ENCODE data around the gene PLEKHA8. TPM values are rescaled to one million over a fixed set of nuclear protein-coding genes. Genes with fewer than 3 reads are reported as not detected.
A peak's percentile ranks its signal among the peaks of the same experiment; 100 is the strongest.

PLEKHA8 gene
- total RNA-seq, 1 experiment from 2014 or later = 8.4 TPM

GRCh38 chr7:30083334-30083733 is 55.1 kb downstream of the PLEKHA8 start:
- Histone ChIP-seq H4K20me1 (ENCODE audit: low read length) (no peaks in the 10 kb centered on the region), H2AFZ (ENCODE audit: low read length) (no peak overlapping the region), H3K4me3 (ENCODE audit: low read length) (no peak overlapping the region), H3K9ac (ENCODE audit: low read length) (no peak overlapping the region), H3K9me3 (ENCODE audit: low read length) (no peaks in the 10 kb centered on the region), H3K27ac (ENCODE audit: low read length) (no peak overlapping the region), H3K4me2 (ENCODE audit: low read length) (no peak overlapping the region), H3K36me3 (ENCODE audit: low read depth, low read length) (no peaks in the 10 kb centered on the region), H3F3A (ENCODE audit: low read length, unreplicated experiment) (no peaks in the 10 kb centered on the region), H3K27me3 (ENCODE audit: low read length) (no peaks in the 10 kb centered on the region), H3K4me1 (ENCODE audit: insufficient read depth, low read length) (no peaks in the 10 kb centered on the region), H3K9me2 (replicated peaks; ENCODE audit: low read length) (no peaks in the 10 kb centered on the region), H3K79me2 (ENCODE audit: low read length) (no peaks in the 10 kb centered on the region)
- no TSS peak for BruUV-seq (replicated peaks)
- POLR2A ChIA-PET (ENCODE audit: unreplicated experiment) = interaction anchor here (0.6 kb wide), 1 partner anchor 247 kb away, joined by 4 read pairs; no protein-coding TSS in a partner anchor
- CTCF ChIA-PET = no interaction called here
- intact Hi-C loops (cut with micrococcal nuclease) = no loop called here
- TF ChIP-seq, protein P1, sequence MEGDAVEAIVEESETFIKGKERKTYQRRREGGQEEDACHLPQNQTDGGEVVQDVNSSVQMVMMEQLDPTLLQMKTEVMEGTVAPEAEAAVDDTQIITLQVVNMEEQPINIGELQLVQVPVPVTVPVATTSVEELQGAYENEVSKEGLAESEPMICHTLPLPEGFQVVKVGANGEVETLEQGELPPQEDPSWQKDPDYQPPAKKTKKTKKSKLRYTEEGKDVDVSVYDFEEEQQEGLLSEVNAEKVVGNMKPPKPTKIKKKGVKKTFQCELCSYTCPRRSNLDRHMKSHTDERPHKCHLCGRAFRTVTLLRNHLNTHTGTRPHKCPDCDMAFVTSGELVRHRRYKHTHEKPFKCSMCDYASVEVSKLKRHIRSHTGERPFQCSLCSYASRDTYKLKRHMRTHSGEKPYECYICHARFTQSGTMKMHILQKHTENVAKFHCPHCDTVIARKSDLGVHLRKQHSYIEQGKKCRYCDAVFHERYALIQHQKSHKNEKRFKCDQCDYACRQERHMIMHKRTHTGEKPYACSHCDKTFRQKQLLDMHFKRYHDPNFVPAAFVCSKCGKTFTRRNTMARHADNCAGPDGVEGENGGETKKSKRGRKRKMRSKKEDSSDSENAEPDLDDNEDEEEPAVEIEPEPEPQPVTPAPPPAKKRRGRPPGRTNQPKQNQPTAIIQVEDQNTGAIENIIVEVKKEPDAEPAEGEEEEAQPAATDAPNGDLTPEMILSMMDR (conservative IDR thresholded peaks at IDR 0.05; ENCODE audit: low read depth, low read length) = no peak
- ATAC-seq (peak; percentile 48), DNase-seq (no peak)

- Histone ChIP-seq H4K20me1 (ENCODE audit: low read length) (no peaks in the 10 kb centered on the region), H3K79me2 (ENCODE audit: low read length) (no peaks in the 10 kb centered on the region), H3K9ac (ENCODE audit: low read length) (no peak overlapping the region), H3K36me3 (ENCODE audit: low read depth, low read length) (no peaks in the 10 kb centered on the region), H3K4me1 (ENCODE audit: insufficient read depth, low read length) (no peaks in the 10 kb centered on the region), H3K9me2 (replicated peaks; ENCODE audit: low read length) (no peaks in the 10 kb centered on the region), H3K27ac (ENCODE audit: low read length) (no peak overlapping the region), H3K27me3 (ENCODE audit: low read length) (no peaks in the 10 kb centered on the region), H3K4me2 (ENCODE audit: low read length) (no peak overlapping the region), H3F3A (ENCODE audit: low read length, unreplicated experiment) (no peaks in the 10 kb centered on the region), H2AFZ (ENCODE audit: low read length) (no peak overlapping the region), H3K9me3 (ENCODE audit: low read length) (no peaks in the 10 kb centered on the region), H3K4me3 (ENCODE audit: low read length) (no peak overlapping the region)
- ChIA-PET CTCF (no interaction called here), POLR2A (ENCODE audit: unreplicated experiment) (no interaction called here)
- TF ChIP-seq, protein P1 (conservative IDR thresholded peaks at IDR 0.05; ENCODE audit: low read depth, low read length) = no peak
- TF ChIP-seq EZH2phosphoT487 (IDR thresholded peaks at IDR 0.05; ENCODE audit: borderline replicate concordance, low read length) = no peak
- no peak for TF ChIP-seq EZH2 (IDR thresholded peaks at IDR 0.05; ENCODE audit: low read length, unreplicated experiment)
- ATAC-seq (no peak), DNase-seq (no peak)
- BruUV-seq (replicated peaks) = no TSS peak
- intact Hi-C loops (cut with micrococcal nuclease) = no loop called here
Observed at GRCh38 chr7:30084212-30084611, 56.0 kb downstream of the PLEKHA8 start.

DNA sequence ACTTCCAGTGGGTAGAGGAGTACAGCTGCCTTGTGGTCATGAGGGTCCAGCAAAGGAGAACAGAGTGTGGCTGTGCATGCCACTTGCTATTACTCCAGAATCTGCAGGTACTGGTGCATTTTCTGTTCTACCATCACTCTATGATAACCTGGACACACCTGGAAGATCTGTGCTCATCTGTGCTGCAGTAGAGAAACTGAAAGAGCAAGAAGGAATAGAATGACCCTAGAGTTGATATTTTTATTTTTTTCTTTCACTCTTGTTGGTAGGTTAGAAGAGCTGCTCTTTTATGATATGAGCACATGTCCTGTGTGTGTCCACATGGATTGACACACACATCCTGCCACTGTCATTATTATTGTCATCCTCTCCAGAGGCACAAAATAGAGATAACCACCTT is 58.3 kb downstream of the PLEKHA8 start:
- no peak for DNase-seq
- Histone ChIP-seq H3K36me3 (ENCODE audit: low read depth, low read length) (no peaks in the 10 kb centered on the region), H3K4me2 (ENCODE audit: low read length) (no peak overlapping the region), H3K9ac (ENCODE audit: low read length) (no peak overlapping the region), H2AFZ (ENCODE audit: low read length) (no peak overlapping the region), H3K4me3 (ENCODE audit: low read length) (no peak overlapping the region), H3F3A (ENCODE audit: low read length, unreplicated experiment) (no peaks in the 10 kb centered on the region), H4K20me1 (ENCODE audit: low read length) (no peaks in the 10 kb centered on the region), H3K27ac (ENCODE audit: low read length) (no peak overlapping the region), H3K79me2 (ENCODE audit: low read length) (no peaks in the 10 kb centered on the region), H3K9me3 (ENCODE audit: low read length) (no peaks in the 10 kb centered on the region), H3K27me3 (ENCODE audit: low read length) (no peaks in the 10 kb centered on the region), H3K4me1 (ENCODE audit: insufficient read depth, low read length) (peaks cover 16% of the 10 kb centered on the region), H3K9me2 (replicated peaks; ENCODE audit: low read length) (no peaks in the 10 kb centered on the region)
- no TSS peak for BruUV-seq (replicated peaks)
- no peak for ATAC-seq
- intact Hi-C loops (cut with micrococcal nuclease) = no loop called here
- ChIA-PET POLR2A (ENCODE audit: unreplicated experiment) (no interaction called here), CTCF (no interaction called here)
- TF ChIP-seq EZH2phosphoT487 (IDR thresholded peaks at IDR 0.05; ENCODE audit: borderline replicate concordance, low read length) (no peak), EZH2 (IDR thresholded peaks at IDR 0.05; ENCODE audit: low read length, unreplicated experiment) (no peak)
- TF ChIP-seq, protein P1 (conservative IDR thresholded peaks at IDR 0.05; ENCODE audit: low read depth, low read length) = no peak

Data from PC-3 (cell line).